Measurements from ENCODE around the gene ALDH3A2. TPM values are rescaled to one million over a fixed set of nuclear protein-coding genes. Genes with fewer than 3 reads are reported as not detected.

ALDH3A2 gene
- total RNA-seq, 1 experiment from 2014 or later, result 51.0 TPM

GRCh38 chr17:19714542-19715411 is 66.2 kb downstream of the ALDH3A2 start:
- no peak for DNase-seq (ENCODE audit: low read depth)

GRCh38 chr17:19716108-19717030 is 67.8 kb downstream of the ALDH3A2 start, which contains the start of gene SLC47A2:
Gene SLC47A2, minus strand, starts transcription at chr17:19716584. Its CDS starts 29 bp downstream, at chr17:19716555.
- no peak for DNase-seq (ENCODE audit: low read depth)

GRCh38 chr17:19717031-19717360 is 68.4 kb downstream of the ALDH3A2 start:
- no peak for DNase-seq (ENCODE audit: low read depth)

GRCh38 chr17:19717411-19717908 is 68.9 kb downstream of the ALDH3A2 start:
- no peak for DNase-seq (ENCODE audit: low read depth)

- DNase-seq (ENCODE audit: low read depth), result no peak
These were observed 69.6 kb downstream of the ALDH3A2 start for GRCh38 chr17:19718041-19718612.

GRCh38 chr17:19718613-19719354 is 70.2 kb downstream of the ALDH3A2 start:
- DNase-seq (ENCODE audit: low read depth), result no peak

- DNase-seq (ENCODE audit: low read depth), result no peak
These were observed 71.0 kb downstream of the ALDH3A2 start for GRCh38 chr17:19719355-19720209.

GRCh38 chr17:19720210-19720475 is 71.6 kb downstream of the ALDH3A2 start:
- no peak for DNase-seq (ENCODE audit: low read depth)

GRCh38 chr17:19720631-19721426 is 72.3 kb downstream of the ALDH3A2 start:
- DNase-seq (ENCODE audit: low read depth), result no peak

GRCh38 chr17:19723964-19724363 is 75.4 kb downstream of the ALDH3A2 start:
- DNase-seq (ENCODE audit: low read depth), result no peak

- no peak for DNase-seq (ENCODE audit: low read depth)
These were observed 76.2 kb downstream of the ALDH3A2 start for GRCh38 chr17:19724501-19725420.

GRCh38 chr17:19725486-19725885 is 76.9 kb downstream of the ALDH3A2 start:
- DNase-seq (ENCODE audit: low read depth), result no peak

GRCh38 chr17:19726631-19727376 is 78.3 kb downstream of the ALDH3A2 start:
- DNase-seq (ENCODE audit: low read depth), result peak; percentile 37
